Measurements from ENCODE around the gene FHOD3. TPM values are rescaled to one million over a fixed set of nuclear protein-coding genes. Genes with fewer than 3 reads are reported as not detected.

FHOD3 gene
- total and polyA plus RNA-seq, 2 donors (not counting 1 experiment from before 2014, with no cell fraction given), result not detected

DNA sequence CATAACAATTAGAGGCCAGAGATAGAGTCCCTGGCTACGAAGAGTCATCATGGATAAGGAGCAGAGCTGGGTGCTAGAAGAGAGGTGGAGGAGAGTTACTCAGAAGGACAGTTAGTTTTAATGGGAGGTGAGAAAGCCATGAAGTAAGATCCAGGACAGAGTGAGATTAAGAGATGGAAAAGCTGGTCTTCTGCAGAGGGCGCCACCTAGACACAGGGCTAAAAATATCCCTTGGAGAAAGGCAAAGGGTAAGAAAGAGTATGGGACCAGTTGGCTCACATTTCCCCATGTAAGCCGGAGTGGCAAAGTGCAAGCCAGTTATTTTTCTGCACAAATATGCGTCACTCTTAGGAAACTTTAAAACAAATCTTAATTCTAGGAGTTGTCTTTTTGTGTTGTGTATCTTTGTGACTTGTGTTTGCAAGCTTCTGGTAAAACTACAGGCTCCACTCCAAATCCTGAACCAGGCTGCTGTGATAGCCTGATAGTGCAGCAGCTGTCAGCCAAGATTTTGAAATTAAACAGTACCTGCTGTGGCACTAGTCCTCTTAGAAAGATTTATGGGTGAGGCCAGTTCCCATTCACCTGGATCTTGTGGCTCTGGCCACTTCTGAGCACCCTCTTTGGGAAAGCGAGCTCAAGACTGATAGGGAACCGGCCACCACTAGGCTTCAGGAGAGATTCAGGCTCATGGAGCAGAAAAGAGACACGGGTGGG lies 327.1 kb downstream of the FHOD3 start:
- peaks cover 0 to 5% (median 0%) of the 10 kb centered on the region in 4 experiments for H3K27me3 ChIP-seq (replicated peaks in 1 of 4; ENCODE audit: control extremely low read depth in 1 of 4, control insufficient read depth in 3 of 4, insufficient read depth in 4 of 4, low read length in 3 of 4)
- H3K27me3 Mint-ChIP-seq, result peaks cover 11% of the 10 kb centered on the region
- ChIA-PET POLR2A (no interaction called here), CTCF (no interaction called here)
- no peak overlapping the region for H3K27ac Mint-ChIP-seq
- H3K4me3 ChIP-seq (ENCODE audit: control extremely low read depth in 1 of 5, extremely low read depth in 1 of 5, insufficient read depth in 1 of 5, low read depth in 2 of 5, low read length in 4 of 5), result no peak overlapping the region
- H3K4me1 ChIP-seq (ENCODE audit: control insufficient read depth in 2 of 2, insufficient read depth in 2 of 2, low read length in 2 of 2), result no peaks in the 10 kb centered on the region
- no peaks in the 10 kb centered on the region for H3K36me3 ChIP-seq (replicated peaks in 1 of 2; ENCODE audit: control extremely low read depth in 1 of 2, control insufficient read depth in 1 of 2, extremely low read depth in 1 of 2, insufficient read depth in 2 of 2, low read length in 1 of 2)
- H3K4me1 Mint-ChIP-seq, result no peaks in the 10 kb centered on the region
- H3K9ac ChIP-seq (ENCODE audit: low read length), result no peak overlapping the region
- no peaks in the 10 kb centered on the region for H3K9me3 Mint-ChIP-seq (ENCODE audit: insufficient read depth)
- no peak overlapping the region for H3K27ac ChIP-seq (ENCODE audit: low read length in 2 of 2)
- WGBS (ENCODE audit: insufficient coverage), result 94% methylated on average over 5 of the region's 7 CpGs
- no peaks in the 10 kb centered on the region for H4K20me1 ChIP-seq (ENCODE audit: control insufficient read depth, insufficient read depth, low read length, poor library complexity, severe bottlenecking)
- DNase-seq (no peak), ATAC-seq (ENCODE audit: low read depth) (no peak)
- no peaks in the 10 kb centered on the region for H3K9me3 ChIP-seq (ENCODE audit: control extremely low read depth in 1 of 3, control insufficient read depth in 2 of 3, insufficient read depth in 1 of 3, low read length in 2 of 3)
- TF ChIP-seq, protein P1, sequence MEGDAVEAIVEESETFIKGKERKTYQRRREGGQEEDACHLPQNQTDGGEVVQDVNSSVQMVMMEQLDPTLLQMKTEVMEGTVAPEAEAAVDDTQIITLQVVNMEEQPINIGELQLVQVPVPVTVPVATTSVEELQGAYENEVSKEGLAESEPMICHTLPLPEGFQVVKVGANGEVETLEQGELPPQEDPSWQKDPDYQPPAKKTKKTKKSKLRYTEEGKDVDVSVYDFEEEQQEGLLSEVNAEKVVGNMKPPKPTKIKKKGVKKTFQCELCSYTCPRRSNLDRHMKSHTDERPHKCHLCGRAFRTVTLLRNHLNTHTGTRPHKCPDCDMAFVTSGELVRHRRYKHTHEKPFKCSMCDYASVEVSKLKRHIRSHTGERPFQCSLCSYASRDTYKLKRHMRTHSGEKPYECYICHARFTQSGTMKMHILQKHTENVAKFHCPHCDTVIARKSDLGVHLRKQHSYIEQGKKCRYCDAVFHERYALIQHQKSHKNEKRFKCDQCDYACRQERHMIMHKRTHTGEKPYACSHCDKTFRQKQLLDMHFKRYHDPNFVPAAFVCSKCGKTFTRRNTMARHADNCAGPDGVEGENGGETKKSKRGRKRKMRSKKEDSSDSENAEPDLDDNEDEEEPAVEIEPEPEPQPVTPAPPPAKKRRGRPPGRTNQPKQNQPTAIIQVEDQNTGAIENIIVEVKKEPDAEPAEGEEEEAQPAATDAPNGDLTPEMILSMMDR (IDR thresholded peaks at IDR 0.05), result no peak
- no peak for TF ChIP-seq EZH2 (IDR thresholded peaks at IDR 0.05; ENCODE audit: borderline replicate concordance, insufficient read depth, low read depth, low read length, poor library complexity, severe bottlenecking)
- no peak overlapping the region for H3K4me2 ChIP-seq (replicated peaks; ENCODE audit: low read depth, low read length, poor library complexity, severe bottlenecking)
- no peaks in the 10 kb centered on the region for H3K79me2 ChIP-seq (ENCODE audit: control insufficient read depth, insufficient read depth, low read length)
- intact Hi-C loops (cut with micrococcal nuclease), result no loop called here
- H2AFZ ChIP-seq (ENCODE audit: insufficient read depth, low read depth, low read length, poor library complexity, severe bottlenecking), result no peak overlapping the region
- no peak overlapping the region for H3K4me3 Mint-ChIP-seq

DNA sequence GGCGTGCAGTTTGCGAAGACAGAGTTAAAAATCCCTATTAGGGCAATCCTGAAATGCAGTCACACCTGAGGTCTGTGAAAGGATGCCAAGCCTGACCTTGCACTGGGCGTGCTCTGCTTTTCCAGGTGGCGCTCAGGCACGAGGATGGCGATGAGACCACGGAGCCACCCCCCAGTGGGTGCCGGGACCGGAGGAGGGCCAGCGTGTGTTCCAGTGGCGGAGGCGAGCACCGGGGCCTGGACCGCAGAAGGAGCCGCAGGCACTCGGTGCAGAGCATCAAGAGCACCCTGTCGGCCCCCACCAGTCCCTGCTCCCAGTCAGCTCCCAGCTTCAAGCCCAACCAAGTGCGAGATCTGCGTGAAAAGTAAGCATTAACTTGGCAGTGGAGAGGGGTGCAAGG lies 327.9 kb downstream of the FHOD3 start:
- ChIA-PET CTCF (no interaction called here), POLR2A (no interaction called here)
- Mint-ChIP-seq H3K27me3 (peaks cover 8% of the 10 kb centered on the region), H3K27ac (no peak overlapping the region), H3K4me1 (no peaks in the 10 kb centered on the region), H3K9me3 (ENCODE audit: insufficient read depth) (no peaks in the 10 kb centered on the region), H3K4me3 (no peak overlapping the region)
- intact Hi-C loops (cut with micrococcal nuclease), result no loop called here
- WGBS (ENCODE audit: insufficient coverage), result 92% methylated on average over 19 of the region's 19 CpGs
- no peaks in the 10 kb centered on the region for H3K79me2 ChIP-seq (ENCODE audit: control insufficient read depth, insufficient read depth, low read length)
- no peaks in the 10 kb centered on the region for H3K9me3 ChIP-seq (ENCODE audit: control extremely low read depth in 1 of 3, control insufficient read depth in 2 of 3, insufficient read depth in 1 of 3, low read length in 2 of 3)
- no peak overlapping the region for H3K4me2 ChIP-seq (replicated peaks; ENCODE audit: low read depth, low read length, poor library complexity, severe bottlenecking)
- no peak for TF ChIP-seq EZH2 (IDR thresholded peaks at IDR 0.05; ENCODE audit: borderline replicate concordance, insufficient read depth, low read depth, low read length, poor library complexity, severe bottlenecking)
- TF ChIP-seq, protein P1 (IDR thresholded peaks at IDR 0.05), result no peak
- H3K4me3 ChIP-seq (ENCODE audit: control extremely low read depth in 1 of 5, extremely low read depth in 1 of 5, insufficient read depth in 1 of 5, low read depth in 2 of 5, low read length in 4 of 5), result no peak overlapping the region
- no peaks in the 10 kb centered on the region for H3K36me3 ChIP-seq (replicated peaks in 1 of 2; ENCODE audit: control extremely low read depth in 1 of 2, control insufficient read depth in 1 of 2, extremely low read depth in 1 of 2, insufficient read depth in 2 of 2, low read length in 1 of 2)
- no peaks in the 10 kb centered on the region for H3K4me1 ChIP-seq (ENCODE audit: control insufficient read depth in 2 of 2, insufficient read depth in 2 of 2, low read length in 2 of 2)
- DNase-seq, result no peak
- H2AFZ ChIP-seq (ENCODE audit: insufficient read depth, low read depth, low read length, poor library complexity, severe bottlenecking), result no peak overlapping the region
- H4K20me1 ChIP-seq (ENCODE audit: control insufficient read depth, insufficient read depth, low read length, poor library complexity, severe bottlenecking), result no peaks in the 10 kb centered on the region
- no peak overlapping the region for H3K9ac ChIP-seq (ENCODE audit: low read length)
- H3K27me3 ChIP-seq (replicated peaks in 1 of 4; ENCODE audit: control extremely low read depth in 1 of 4, control insufficient read depth in 3 of 4, insufficient read depth in 4 of 4, low read length in 3 of 4), result peaks cover 0 to 1% (median 0%) of the 10 kb centered on the region in 4 experiments
- H3K27ac ChIP-seq (ENCODE audit: low read length in 2 of 2), result no peak overlapping the region
- no peak for ATAC-seq (ENCODE audit: low read depth)

All from B cell (primary cell).